HG03460 (cell line): Measurements from ENCODE around the gene CACNA2D3.

Experiments used
- ATAC-seq: cut with Tn5 transposase; IDR thresholded peaks from one replicate; pipeline ENCODE4 v1.9.1; 2021; ENCODE audit not compliant: unreplicated experiment

The CACNA2D3 gene

GRCh38 chr3:54717506-54717905 is 595.2 kb downstream of the CACNA2D3 start:
- no peak for ATAC-seq

DNA sequence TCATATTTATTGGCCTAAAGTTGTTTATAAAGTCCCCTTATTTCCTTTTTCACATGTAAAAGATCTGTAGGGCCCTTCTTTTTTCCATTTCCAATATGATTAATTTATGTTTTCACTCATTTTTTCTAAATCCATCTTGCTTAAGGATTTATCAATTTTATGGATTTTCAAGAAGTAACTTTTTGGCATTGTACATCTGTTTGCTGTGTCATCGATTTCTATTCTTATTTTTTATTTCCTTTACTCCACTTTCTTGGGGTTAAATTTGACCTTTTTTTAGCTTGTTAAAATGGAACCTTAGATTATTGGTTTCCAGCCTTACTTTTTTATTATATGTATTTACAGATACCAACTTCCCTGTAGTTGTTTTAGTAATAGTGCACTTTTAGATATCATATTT is 597.6 kb downstream of the CACNA2D3 start:
- no peak for ATAC-seq

DNA sequence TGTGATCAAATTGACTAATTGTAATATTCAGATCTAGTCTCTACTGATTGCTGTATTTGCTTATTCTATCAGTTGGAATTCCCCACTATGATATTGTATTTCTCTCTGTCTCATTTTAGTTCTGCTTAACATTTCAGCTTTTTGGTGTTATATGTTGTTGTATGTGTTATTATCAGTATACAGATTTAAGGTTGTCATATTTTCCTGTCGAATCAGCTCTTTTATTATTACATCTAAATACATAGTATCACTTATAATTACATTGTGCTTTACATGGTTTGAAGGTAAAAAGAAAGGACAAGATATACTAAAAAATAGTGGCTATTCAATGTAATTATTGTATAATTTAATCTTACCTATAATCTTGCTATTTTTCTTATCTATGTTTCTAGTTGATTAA is 598.3 kb downstream of the CACNA2D3 start:
- no peak for ATAC-seq

DNA sequence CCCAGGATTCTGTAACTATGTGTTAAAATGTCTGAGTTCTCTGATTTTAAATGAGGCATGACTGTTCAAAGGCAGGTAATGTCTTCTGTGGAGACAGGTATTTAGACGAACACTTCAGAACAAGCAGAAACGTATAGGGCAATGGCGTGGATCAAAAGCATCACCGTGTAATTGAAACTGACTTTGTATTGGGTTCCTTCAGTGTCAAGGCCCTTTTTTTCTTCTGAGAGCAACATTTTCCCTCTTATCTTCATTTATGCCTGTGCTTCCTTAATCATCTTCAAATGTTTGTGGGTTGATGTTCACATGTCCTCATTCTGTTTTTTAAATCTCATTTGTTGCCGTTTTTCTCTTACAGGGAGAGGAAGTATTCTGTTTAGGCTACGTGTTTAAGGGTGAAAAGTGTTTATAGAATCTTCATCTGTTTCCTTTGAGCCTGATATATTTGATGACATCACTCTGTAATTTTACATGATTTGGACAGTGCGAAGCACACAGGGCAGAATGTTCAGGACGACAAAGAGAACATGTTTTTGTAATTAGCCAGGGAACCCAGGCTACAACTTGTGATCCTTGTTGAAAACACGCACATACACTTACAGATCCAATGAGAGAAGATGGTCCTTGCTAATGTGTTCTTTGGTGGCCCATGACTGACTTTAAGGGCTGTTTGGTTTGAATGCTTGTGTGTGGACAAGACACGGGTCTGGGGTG is 609.5 kb downstream of the CACNA2D3 start:
- ATAC-seq, result no peak

DNA sequence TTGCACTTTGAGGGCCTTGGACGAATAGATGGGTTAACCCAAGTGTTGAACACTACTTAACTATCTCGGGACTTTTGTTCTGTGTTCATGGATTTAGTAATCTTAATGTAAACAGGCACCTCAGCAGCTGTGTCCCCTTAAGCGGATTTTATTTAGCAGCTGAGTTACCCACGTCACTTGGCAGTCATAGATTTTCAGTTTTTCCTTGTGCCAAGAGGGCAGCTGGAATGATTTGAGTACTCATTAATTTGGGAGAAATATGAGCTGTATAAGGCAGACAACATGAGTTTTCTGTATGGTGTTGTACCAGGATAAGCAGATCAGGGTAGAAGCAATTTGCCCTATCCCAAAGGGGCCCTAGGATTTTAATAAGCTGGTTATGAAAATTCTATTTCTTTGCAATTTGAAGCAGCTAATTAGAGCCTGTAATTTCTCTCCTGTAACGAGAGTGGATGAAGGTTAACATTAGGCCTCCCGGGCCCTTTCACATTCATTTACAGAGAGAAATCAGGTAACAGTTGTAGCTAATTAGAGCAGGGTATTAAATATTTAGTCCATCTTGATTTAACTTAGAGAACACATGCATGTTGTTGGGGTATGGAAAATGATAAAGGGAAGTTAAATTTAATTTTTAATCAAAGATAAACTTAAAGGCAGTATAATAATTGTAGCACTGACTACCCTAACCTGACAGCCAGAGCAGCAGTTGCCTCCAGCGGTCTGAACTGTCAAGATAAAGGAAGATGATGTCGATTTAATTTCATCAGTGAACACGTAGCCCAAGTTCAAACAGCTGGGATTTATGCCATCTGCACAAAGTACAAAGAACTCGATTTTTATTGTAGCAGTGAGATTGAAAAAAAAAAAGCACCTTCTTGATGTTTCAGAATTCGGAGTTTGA is 611.0 kb downstream of the CACNA2D3 start:
- ATAC-seq, result no peak

DNA sequence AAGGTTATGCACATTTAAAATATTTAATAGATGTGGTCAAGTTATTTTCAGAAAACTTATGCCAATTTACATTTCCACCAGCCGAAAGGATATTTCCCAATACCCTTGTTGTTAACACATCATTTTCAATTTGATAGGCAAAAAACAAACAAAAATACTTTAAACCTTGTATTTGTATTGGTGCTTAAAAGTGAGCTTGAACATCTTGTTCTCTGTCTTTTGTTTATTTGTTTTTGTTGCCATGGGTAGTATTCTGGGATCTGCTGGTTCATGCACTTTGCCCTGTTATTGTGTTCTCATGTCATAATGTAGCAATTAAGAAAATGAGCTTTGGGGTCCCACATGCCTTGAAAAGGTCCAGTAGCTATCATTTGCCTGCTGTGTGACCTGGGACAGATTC is 614.1 kb downstream of the CACNA2D3 start:
- ATAC-seq, result no peak

- ATAC-seq, result no peak
These were observed 621.4 kb downstream of the CACNA2D3 start for GRCh38 chr3:54743755-54744154.

GRCh38 chr3:54744291-54744690 is 621.9 kb downstream of the CACNA2D3 start:
- no peak for ATAC-seq

DNA sequence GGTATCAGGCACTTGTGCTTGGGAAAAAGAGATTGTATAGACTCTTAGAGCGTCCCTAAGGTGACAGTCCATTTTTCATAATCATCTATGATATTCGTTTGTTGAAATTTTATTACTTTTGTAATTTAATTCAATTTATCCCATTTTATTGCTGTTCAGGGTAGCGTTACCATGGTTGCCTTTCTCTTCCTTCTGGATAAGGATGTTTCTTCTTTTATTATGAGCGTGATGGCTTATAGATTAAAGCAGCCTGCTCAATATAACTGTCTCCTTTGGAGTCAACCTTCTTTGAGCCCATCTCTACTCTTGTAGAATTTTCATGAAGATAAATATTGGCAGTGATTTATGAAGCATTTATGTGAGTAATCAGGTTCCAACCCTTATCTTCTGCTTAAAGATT is 623.5 kb downstream of the CACNA2D3 start:
- no peak for ATAC-seq

DNA sequence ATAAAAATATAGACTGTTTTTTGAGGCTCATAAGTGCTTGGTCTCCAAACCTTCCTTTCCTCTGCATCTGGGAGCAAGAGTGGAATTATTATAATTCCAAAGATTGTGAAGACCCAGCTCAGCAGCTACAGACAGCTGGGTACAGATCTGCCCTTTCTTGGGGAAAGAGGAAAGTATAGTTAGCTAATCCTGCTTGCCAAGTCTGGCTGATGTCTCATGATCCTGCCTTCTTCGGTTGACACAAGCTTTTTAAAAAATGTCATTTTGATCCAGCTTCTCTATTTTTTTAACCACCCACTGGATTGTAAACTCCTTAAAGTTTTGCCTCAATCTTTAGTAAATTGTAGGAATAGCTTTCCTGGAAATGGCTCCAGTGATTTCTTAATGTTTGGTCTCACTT is 624.4 kb downstream of the CACNA2D3 start:
- no peak for ATAC-seq

DNA sequence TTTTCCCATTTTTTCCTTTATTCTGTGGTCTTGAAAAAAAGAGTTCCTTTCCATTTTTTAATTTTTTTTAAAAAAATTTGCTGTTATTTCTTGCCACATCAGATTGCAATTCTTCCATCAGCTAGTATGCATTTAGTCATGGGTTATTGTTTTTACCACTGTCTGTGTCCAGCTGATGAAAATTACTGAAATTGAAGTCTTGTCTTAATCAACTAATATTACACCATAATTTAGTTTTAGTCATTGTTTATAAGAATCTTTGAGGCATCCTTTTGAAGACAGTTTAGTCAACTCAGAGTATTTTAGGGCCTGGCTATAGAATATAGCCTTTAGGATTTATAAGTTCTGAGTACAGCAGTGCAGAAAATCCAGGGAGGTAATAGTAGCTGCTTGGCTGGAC is 633.4 kb downstream of the CACNA2D3 start:
- no peak for ATAC-seq

DNA sequence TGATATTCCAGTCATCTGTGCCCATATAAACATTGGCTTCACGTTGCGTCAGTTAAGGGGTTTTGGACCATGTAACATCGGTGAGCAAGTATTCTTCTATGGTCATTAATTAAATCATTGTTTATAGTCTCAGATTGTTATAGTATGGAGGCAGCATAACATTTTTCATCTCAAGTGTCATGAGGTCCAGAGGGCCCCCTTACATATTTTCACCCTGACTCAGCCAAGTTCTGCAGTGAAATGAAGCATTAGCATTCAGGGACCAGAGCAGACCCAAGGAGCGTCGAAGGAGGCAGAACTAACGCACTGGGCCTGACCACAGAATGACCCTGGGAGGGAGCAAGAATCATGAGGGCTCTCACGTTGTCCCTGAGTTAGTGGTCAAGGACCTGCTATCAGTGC is 634.0 kb downstream of the CACNA2D3 start:
- ATAC-seq, result no peak

DNA sequence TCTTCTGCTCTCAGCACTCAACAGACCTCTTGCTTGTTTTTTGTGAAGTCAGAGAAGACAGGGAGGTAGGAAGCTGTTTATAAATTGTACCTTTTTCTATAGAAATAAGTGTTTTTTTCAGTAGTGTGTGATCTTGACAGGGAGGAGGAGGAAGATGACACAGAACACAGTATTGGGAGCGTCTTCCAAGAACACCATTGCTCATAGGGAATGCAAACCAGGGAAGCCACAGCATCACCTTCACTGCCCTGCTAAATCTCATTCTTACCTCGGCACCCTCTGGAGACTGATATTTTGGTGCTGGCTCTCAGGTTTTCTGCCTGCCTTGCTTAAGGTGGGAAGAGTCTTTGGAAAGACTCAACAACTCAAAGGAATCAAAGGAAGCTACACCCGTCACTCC is 636.1 kb downstream of the CACNA2D3 start:
- ATAC-seq, result no peak

DNA sequence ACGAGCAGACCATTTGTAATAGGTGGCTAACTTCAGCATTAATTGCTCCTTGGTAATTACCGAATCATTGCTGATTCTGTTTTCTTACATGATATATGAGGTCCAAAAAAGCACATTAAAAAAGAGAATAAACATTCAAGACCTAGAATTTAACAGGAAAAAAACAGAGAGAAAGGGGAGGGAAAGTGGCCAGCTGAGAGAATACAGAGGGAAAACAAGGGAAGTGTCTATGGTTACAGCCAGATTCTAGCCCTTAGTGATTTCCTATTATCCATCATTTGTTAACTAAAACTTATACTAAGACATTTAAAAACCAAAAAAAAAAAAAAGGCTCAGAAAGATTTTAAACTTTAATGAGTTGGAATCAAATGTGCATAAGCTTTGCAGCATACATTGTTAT is 636.8 kb downstream of the CACNA2D3 start:
- no peak for ATAC-seq

DNA sequence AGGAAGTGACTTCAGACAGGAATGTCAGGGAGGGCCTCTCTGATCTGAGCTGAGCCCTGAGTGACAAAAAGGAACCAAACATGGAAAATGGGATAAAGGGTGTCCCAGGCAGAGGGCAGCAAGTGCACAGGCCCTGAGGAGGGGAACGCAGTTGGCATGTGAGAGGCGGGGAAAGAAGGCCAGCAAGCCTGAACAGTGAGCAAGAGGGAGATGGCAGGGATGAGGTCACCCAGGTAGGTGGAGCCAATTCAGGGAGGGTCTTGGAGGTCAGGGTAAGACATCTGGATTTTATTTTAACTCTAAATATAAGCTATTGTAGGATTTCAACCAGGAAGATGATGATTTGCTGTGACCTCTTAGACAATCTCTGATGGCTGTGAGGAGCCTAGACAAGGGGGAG is 637.8 kb downstream of the CACNA2D3 start:
- no peak for ATAC-seq

GRCh38 chr3:54761637-54762036 is 639.3 kb downstream of the CACNA2D3 start:
- ATAC-seq, result no peak

- no peak for ATAC-seq
These were observed 642.6 kb downstream of the CACNA2D3 start for GRCh38 chr3:54764911-54765310.

DNA sequence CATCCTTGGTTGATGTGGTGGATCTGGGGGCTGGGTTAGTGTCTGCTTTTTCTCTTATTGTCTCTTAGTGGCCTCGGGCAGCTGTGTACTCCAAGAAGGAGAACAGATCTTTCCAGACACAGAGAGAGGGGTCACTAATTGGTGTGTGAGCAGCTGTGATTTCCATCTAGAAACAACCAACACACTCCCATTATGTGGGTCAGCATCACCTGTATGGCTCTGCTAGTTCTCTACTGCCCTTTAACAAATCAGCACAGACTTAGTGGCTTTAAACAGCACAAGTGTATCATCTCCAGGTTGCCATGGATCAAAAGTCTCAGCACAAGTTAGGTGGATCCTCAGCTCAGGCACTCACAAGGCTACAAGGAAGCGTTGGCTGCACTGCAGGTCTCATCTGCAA is 648.7 kb downstream of the CACNA2D3 start:
- no peak for ATAC-seq

DNA sequence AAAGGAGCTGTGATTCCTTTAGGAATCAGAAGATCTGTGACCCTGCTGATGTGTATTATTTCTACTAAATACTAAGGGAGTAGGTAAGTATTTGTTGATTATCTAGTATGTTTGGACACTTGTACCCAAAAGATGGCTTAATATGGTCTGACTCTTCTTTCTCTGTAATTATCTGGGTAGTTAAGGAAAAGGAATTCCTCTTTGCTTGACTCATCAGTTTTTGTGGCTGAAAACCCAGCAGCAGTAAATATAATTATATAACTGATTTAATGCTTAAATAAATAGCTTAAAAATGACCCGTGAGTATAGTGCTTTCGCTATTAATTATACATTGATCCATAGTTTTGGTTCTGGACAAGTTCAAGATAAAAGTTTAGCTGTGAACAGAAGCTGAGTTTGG is 649.7 kb downstream of the CACNA2D3 start:
- no peak for ATAC-seq

DNA sequence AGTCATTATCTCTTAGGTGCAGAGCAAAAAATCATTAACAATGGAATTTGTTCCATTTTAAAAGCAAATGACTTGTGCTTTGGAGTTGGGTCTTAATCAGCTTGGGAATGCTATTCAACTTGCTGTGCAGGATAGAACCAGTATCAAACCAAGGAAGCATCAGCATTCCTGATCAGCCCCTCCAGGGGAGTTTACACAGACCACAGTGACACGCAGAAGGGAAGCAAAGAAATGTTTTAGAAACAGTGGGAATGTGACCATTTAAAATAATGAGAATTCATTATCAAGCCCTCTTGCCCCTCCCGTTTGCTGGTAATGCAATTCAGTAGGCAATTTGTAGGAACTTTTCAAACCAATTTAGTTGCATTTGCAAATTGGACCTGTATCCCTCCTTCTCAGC is 650.4 kb downstream of the CACNA2D3 start:
- ATAC-seq, result no peak

DNA sequence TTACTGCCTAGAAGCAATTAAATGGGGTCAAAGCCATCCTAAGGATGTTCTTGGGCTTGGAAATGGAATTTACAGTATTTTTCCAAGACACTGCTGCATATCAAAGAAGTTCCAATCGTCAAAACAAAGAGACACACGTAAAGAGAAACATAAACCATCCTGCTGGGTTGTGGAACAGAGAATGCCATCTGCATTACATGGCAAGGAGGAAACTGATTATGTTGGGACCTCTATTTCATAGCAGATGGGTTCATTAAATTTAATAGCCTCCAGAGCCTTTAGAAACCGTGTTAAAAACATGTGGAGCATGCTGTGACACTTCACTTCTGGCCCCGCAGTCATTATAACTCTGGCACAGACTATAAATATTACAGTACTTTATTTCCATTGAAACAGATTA is 650.9 kb downstream of the CACNA2D3 start:
- ATAC-seq, result no peak

- no peak for ATAC-seq
These were observed 654.2 kb downstream of the CACNA2D3 start for GRCh38 chr3:54776601-54777000.
